RWPE1 (cell line): Measurements from ENCODE around the gene UBE2E2.

Source experiments
- CTCF ChIA-PET: fragments of 350-600 bp; sonication (Branson Sonifier 250); formaldehyde crosslinking; extraction: SDS; loops from one replicate; lab custom pipeline; 2021; lab: Yijun Ruan, JAX
- POLR2A ChIA-PET: fragments of 400-600 bp; formaldehyde crosslinking; extraction: SDS; loops from one replicate; lab custom pipeline; 2020; ENCODE audit warnings: antibody characterized with exemption; ENCODE audit not compliant: low non-redundant PET; lab: Yijun Ruan, JAX
- DNase-seq: peaks from one replicate; pipeline ENCODE4 v3.0.0; 2012; ENCODE audit warnings: low spot score
- H3K27ac ChIP-seq: fragments of 450-650 bp; 2 replicates; pipeline ENCODE4 v1.5.1; 2017
- TF ChIP-seq, protein P1 (sequence below): fragments of 450-650 bp; conservative IDR thresholded peaks from 2 replicates; pipeline ENCODE4 v1.5.1; 2017; ENCODE audit warnings: low read depth, mild to moderate bottlenecking

Gene UBE2E2

DNA sequence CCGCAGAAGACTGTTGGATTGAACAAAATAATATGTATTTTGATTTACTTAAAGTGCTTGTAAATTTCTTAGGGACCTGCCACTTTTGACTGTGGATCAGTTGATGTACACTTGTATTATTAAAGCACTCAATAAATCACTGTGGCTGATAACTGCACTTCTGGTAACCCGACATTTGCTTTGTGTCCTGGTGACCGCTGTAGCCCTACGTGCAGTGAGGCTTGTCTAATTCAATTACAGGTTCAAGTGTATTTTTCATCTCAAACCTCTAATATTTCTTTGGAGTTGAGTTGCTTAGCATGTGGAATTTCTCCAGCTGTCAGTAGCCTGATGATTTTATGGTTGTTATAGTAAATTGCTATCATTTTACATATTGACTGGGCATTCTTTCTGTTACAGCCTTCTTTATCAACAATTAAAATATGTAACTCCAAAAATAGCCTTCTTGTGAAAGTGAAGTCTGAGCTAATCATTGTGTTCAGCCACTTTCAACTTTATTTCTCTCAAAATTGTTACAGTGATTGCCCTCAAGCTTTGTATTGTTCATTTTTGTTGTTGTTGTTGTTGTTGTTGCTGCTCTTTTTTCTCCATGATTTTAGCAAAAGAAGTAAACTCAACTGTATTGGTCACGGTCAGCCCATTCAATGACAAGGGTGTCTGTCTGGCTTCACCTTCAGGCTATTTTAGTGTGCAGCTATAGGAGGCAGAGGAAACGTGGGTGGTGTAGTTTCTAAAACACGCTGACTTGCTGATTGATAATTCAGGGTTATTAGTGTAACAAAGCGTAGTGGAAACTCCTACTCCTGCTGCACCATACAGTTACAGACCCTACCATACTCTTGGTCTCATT lies 387.5 kb downstream of the UBE2E2 start:
- ChIA-PET CTCF (no interaction called here), POLR2A (no interaction called here)
- H3K27ac ChIP-seq = no peak overlapping the region
- DNase-seq = no peak
- TF ChIP-seq, protein P1, sequence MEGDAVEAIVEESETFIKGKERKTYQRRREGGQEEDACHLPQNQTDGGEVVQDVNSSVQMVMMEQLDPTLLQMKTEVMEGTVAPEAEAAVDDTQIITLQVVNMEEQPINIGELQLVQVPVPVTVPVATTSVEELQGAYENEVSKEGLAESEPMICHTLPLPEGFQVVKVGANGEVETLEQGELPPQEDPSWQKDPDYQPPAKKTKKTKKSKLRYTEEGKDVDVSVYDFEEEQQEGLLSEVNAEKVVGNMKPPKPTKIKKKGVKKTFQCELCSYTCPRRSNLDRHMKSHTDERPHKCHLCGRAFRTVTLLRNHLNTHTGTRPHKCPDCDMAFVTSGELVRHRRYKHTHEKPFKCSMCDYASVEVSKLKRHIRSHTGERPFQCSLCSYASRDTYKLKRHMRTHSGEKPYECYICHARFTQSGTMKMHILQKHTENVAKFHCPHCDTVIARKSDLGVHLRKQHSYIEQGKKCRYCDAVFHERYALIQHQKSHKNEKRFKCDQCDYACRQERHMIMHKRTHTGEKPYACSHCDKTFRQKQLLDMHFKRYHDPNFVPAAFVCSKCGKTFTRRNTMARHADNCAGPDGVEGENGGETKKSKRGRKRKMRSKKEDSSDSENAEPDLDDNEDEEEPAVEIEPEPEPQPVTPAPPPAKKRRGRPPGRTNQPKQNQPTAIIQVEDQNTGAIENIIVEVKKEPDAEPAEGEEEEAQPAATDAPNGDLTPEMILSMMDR = no peak

DNA sequence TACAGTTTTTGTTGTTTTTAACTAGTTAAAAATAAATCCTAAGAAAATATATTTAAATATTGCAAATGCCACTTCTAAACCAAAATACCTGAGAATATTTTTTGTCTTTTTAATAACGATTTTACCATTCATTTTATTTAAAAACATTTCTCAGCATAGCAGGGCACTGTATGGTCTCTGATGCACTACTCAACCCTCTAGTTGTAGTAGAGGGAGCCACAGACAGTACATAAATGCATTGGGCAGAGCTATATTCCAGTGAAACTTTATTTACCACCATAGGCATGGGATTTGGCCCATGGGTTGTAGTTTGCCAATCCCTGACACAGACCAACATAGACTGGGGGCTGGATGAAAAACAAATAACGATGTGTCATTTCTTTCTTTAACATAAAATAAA lies 388.2 kb downstream of the UBE2E2 start:
- no peak for DNase-seq
- CTCF ChIA-PET = no interaction called here
- POLR2A ChIA-PET = no interaction called here
- H3K27ac ChIP-seq = no peak overlapping the region
- TF ChIP-seq, protein P1 = no peak

DNA sequence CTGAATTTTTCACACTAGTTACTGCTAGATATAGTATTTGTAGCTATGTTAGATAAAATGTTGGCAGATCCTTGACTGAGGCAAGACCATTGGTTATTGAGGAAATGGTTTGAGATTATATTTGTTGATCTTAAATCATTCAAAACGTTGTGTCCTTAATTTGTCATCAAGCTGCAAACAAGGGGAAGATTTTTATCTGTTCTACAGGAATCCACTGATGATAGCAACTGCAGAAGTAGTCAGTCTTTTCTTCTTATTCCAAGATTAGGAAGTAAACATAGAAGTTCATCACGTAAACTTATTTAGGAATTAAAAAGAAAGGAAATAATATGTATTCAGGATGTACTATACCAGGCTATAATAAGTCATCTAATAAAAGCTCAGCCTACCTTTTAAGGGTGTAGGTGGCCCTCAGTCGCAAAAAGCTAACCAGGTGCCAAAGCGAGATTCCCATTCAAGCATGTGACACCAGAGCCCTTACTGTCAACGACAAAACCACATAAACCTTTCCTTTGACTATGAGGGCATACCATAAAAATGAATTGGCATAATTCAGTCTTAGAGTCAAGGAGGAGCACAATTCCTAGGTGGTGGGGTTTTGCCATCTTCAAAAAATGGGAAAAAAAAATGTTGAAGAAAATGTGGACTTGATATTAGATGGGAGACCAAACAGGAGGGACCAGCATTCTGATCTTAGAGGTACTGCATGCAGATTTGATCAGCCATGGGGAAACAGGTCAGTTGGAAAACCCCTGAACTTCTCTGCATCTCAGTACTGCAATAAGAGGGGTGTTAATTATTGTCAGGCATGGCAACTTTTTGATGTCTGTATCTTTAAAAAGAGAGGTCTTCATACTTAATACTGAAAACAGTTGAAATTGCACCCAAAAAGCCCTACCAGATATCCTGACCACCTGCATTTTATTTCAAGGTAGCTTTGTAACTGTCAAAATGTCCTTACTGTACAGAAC lies 390.1 kb downstream of the UBE2E2 start:
- CTCF ChIA-PET = interaction anchor here (0.6 kb wide), 1 partner anchor 672 kb away, joined by 3 read pairs; no protein-coding TSS in a partner anchor
- TF ChIP-seq, protein P1 = no peak
- no peak for DNase-seq
- POLR2A ChIA-PET = no interaction called here
- H3K27ac ChIP-seq = no peak overlapping the region

DNA sequence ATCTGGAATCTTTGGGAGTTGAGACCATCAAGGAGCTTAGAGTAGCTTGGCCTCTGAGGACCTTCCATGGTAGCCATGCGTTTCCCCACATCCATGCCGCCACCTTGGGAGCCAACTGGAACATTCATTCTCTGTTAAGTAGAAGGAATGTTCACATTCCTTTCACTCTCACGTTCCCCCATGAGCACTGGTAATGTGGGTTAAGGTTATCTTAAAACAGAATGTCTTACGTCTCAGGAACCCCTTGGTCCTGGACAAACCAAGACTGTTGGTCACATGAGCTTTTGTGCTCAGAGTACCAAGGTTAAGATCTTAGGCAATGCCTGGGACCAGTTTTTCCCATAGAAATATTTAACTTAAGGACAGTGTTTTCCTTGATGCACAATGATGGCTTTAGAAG lies 390.9 kb downstream of the UBE2E2 start:
- POLR2A ChIA-PET = no interaction called here
- CTCF ChIA-PET = no interaction called here
- H3K27ac ChIP-seq = no peak overlapping the region
- DNase-seq = no peak
- TF ChIP-seq, protein P1 = no peak

DNA sequence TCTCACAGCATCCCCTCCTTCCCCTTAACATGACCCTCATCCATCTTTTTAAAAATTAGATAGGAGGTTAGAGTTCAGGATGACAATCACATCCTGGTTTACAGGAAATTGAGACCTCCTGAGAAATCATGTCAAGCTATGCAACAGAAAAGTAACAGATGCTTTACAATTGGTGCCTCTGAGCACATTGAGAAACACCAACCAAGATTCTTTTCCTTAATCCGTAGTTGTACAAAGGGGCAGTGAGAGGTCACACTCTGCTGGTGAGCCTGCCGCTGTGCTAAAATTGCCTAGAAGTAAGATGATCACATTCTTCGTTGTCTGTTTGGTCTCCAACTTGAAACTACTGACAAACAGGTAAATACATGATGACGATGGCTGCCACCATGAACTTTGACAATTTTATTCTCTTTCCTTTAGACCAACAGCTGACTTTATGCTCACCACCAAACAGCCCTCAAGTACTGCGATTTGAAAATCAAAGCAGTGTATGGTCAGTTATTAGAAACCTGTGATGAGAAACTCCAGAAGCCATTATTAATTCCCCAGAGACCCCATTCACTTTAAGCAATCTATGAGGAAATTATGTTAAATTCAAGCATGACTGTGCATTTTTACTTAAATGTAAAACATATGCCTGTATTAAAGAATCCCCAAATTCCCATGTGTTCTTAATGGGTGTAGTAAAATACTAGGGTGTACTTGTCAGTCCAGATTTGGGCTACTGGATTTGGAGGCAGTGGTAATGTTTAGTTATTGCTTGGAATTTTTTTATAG lies 392.0 kb downstream of the UBE2E2 start:
- DNase-seq = no peak
- TF ChIP-seq, protein P1 = no peak
- ChIA-PET POLR2A (no interaction called here), CTCF (interaction anchor here (0.7 kb wide), 1 partner anchor 61 kb away, joined by 3 read pairs; no protein-coding TSS in a partner anchor)
- H3K27ac ChIP-seq = no peak overlapping the region

DNA sequence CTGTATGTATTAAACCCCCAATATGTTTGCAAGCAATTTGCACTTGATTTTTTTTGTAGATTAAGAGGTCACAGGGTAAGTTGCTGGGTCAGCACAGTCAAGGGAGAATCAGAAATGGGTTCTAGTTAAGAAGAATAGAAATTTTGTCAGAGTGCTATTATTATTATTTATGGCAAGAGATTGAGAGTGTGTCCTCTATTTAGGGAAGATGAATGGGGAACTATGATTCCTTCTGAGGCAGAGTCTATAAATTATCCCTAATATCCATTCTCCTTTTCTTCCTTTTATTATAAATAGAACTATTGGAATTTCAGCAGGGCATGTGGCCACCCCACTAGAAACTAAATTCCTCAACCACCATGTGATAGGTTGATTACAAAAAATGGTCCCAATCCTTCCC lies 392.7 kb downstream of the UBE2E2 start:
- TF ChIP-seq, protein P1 = no peak
- ChIA-PET POLR2A (interaction anchor here (0.7 kb wide), 1 partner anchor 154 kb away, joined by 3 read pairs; no protein-coding TSS in a partner anchor), CTCF (no interaction called here)
- no peak overlapping the region for H3K27ac ChIP-seq
- no peak for DNase-seq
